NB4 (cell line): ENCODE results near the gene SH3BP4.

ENCODE experiments used
- DNase-seq: peaks from one replicate; pipeline ENCODE4 v3.0.0; 2010; ENCODE audit warnings: low read depth
- H3K4me3 ChIP-seq: one replicate; pipeline ENCODE4 v1.5.1; 2011; ENCODE audit warnings: mild to moderate bottlenecking, low read depth, low read length, moderate library complexity
- MYC ChIP-seq: IDR thresholded peaks from 2 replicates; pipeline ENCODE4 v1.6.1; 2011; ENCODE audit warnings: low read depth, low read length
- POLR2A ChIP-seq: IDR thresholded peaks from 2 replicates; pipeline ENCODE4 v1.6.1; 2011; ENCODE audit warnings: mild to moderate bottlenecking; ENCODE audit not compliant: insufficient read length; ENCODE audit errors: extremely low read depth
- TF ChIP-seq, protein P1 (sequence below): IDR thresholded peaks from 2 replicates; pipeline ENCODE4 v1.6.1; 2011; ENCODE audit warnings: low read depth, low read length
- TF ChIP-seq, protein P2 (sequence below): IDR thresholded peaks from one replicate; pipeline ENCODE4 v1.5.1; 2012; ENCODE audit warnings: low read depth, low read length

Gene SH3BP4

DNA sequence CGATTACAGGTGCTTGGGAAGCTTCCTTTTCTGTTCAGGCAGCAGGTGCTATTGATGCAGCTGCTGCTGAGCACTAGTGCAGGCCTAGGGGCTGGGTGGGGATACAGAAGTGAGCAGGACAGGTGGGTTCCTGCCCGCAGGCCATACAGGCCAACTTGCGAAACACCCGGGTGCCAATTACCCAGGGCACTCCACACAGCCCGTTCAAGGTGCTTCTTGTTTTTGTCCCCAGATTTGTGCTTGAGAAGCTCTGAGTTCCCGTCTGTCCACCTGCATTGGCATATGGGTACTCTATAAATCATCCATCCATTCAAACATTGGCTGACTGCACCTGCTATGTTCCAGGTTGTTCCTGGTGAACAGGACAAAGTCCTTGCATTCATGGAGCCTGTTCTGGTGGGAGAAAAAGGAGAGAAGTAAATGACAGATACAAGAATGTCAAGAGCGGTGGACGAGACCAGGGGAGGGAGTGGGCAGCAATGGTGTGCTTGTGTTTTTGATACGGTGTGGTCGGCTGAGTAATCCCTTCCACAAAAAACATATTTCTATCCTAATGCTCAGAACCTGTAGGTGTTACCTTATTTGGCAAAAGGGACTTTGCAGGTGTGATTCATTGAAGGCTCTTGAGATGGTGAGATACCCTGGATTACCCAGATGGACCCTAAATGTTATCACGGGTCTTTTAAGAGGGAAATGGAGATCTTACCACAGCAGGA, 31.4 kb downstream of the SH3BP4 start:
- no peak for DNase-seq
- TF ChIP-seq POLR2A (no peak), MYC (no peak)
- TF ChIP-seq, protein P1, sequence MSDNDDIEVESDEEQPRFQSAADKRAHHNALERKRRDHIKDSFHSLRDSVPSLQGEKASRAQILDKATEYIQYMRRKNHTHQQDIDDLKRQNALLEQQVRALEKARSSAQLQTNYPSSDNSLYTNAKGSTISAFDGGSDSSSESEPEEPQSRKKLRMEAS: no peak
- TF ChIP-seq, protein P2, sequence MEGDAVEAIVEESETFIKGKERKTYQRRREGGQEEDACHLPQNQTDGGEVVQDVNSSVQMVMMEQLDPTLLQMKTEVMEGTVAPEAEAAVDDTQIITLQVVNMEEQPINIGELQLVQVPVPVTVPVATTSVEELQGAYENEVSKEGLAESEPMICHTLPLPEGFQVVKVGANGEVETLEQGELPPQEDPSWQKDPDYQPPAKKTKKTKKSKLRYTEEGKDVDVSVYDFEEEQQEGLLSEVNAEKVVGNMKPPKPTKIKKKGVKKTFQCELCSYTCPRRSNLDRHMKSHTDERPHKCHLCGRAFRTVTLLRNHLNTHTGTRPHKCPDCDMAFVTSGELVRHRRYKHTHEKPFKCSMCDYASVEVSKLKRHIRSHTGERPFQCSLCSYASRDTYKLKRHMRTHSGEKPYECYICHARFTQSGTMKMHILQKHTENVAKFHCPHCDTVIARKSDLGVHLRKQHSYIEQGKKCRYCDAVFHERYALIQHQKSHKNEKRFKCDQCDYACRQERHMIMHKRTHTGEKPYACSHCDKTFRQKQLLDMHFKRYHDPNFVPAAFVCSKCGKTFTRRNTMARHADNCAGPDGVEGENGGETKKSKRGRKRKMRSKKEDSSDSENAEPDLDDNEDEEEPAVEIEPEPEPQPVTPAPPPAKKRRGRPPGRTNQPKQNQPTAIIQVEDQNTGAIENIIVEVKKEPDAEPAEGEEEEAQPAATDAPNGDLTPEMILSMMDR: no peak
- H3K4me3 ChIP-seq: no peak overlapping the region

DNA sequence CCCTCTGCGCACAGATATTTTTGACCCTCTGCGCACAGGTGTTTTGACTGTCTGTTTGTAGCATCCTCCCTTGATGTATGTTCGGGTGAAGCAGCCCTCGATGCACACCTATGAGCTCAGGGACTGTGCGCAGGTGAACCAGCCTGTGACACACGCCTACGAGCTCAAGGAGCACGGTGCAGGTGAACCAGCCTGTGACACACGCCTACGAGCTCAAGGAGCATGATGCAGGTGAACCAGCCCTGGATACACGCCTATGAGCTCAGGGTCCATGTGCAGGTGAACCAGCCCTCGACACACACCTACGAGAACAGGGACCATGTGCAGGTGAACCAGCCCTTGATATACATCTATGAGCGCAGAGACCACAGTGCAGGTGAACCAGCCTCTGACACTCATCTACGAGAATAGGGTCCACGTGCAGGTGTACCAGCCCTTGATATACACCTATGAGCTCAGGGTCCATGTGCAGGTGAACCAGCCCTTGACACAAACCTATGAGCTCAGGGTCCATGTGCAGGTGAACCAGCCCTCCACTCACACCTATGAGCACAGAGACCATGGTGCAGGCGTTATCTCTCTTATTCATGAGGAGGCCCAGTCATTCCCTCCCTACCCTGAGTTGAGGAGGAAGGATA, 33.9 kb downstream of the SH3BP4 start:
- TF ChIP-seq MYC (no peak), POLR2A (no peak)
- TF ChIP-seq, protein P1: no peak
- TF ChIP-seq, protein P2: no peak
- DNase-seq: no peak
- H3K4me3 ChIP-seq: no peak overlapping the region

DNA sequence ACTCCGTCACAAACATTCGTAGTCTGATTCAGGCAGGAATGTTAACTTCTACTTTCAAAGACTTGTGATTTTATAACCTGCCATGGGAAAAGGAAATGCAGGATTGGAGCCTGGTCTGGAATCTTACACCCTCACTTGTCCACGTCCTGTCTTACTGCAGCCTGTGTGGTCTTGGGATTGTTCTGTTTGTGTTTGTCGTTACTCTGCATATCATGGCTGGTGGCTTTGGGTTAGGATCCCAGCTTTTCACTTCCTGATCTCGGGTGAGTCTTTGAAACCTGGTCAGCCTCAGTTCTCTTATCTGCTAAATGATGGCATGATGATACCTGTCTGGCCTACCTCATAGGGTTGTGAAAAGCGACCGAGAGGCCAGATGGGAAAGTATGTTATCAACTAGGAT, 34.6 kb downstream of the SH3BP4 start:
- H3K4me3 ChIP-seq: no peak overlapping the region
- no peak for DNase-seq
- no peak for TF ChIP-seq POLR2A
- TF ChIP-seq, protein P1: no peak
- TF ChIP-seq, protein P2: no peak
- TF ChIP-seq MYC: no peak

DNA sequence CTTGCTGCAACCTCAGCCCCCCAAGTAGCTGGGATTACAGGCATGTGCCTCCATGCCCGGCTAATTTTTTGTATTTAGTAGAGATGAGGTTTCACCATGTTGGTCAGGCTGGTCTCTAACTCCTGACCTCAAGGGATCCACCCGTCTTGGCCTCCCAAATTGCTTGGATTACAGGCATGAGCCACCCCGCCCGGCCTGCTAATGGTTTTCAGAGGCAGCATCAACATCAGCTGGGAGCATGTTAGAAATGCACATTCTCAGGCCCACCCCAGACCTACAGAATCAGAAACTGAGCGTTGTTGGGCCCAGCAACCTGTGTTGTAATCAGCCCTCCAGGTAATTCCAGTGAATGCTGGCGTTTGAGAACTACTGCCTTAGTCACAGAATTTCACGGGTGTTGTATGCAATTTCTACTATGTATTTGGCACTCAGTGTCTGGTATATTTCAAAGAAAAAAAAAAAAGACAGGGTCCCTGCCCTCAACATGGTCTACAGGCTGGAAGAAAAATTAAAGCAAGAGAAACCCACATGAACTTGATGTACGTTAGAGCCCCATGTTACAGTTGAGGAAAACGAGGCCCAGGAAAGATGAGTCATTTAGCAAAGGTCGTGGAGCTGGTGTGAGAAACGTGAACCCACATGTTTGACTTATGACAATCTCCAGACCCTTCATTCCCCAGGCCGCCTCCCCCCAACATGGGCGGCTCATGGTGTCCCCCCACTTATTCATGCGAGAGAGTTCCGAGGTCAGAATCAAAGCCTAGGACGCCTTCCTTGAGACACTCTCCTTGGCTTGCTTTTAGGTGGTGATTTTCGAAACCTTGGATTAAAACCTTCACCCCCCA, 35.3 kb downstream of the SH3BP4 start:
- TF ChIP-seq POLR2A (no peak), MYC (no peak)
- TF ChIP-seq, protein P2: no peak
- TF ChIP-seq, protein P1: no peak
- DNase-seq: no peak
- no peak overlapping the region for H3K4me3 ChIP-seq

DNA sequence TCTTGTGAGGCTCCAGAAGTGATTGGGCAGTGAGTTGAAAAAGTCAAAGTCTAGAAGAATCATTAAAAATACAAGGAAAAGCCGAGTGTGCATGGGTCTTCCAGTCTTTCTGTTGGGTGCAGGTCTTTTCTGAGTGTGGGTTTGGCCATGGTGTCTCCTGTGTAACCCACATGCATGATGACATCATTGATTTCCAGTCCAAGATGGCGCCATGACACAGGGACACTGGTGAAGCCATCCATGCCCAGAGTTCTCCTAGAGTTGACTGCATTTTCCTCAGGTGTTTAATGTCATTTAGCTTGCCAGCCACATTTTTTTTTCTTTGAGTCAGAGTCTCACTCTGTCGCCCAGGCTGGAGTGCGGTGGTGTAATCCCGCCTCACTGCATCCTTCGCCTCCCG, 35.9 kb downstream of the SH3BP4 start:
- no peak for DNase-seq
- no peak overlapping the region for H3K4me3 ChIP-seq
- TF ChIP-seq POLR2A: no peak
- TF ChIP-seq, protein P1: no peak
- no peak for TF ChIP-seq MYC
- TF ChIP-seq, protein P2: no peak
